ENCODE data around the gene IGFBP1.

DNA sequence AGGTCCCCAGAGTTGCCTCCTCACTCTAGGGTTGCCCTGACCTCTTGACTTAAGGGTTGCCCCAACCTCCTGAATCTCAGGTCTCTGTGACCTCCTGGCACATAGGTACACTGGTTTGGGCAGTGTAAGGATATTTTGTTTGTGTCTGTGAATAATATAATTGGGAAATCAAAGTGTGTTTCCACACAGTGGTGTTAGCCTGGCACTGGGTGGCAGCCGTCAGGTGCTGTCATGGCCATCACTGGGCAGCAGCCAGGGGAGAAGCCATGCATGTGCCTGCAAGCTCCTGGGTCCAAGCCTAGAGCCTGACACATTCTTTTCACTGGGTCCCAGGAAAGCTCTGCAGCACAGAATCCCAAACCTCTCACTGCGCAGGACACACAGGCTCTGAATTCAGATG lies 11.8 kb upstream of the IGFBP1 start:
- TF ChIP-seq EZH2 (IDR thresholded peaks at IDR 0.05; ENCODE audit: insufficient read depth, poor library complexity, severe bottlenecking), result no peak
- no peak for TF ChIP-seq EZH2phosphoT487 (IDR thresholded peaks at IDR 0.05; ENCODE audit: insufficient read depth, low read depth)

All from GM23248 (cell line).